H1 (cell line): ENCODE data around the gene KDR. TPM values are rescaled to one million over a fixed set of nuclear protein-coding genes. Genes with fewer than 3 reads are reported as not detected.

Experiments
- CTCF ChIA-PET: fragments of 300-600 bp; sonication (Branson Sonifier 250); formaldehyde crosslinking; loops from one replicate; lab custom pipeline; 2021; ENCODE audit not compliant: partially characterized antibody; lab: Charles Lee
- POLR2A ChIA-PET: fragments of 300-600 bp; sonication (Branson Sonifier 250); formaldehyde crosslinking; loops from one replicate; lab custom pipeline; 2021; ENCODE audit warnings: inconsistent platforms; ENCODE audit not compliant: partially characterized antibody; lab: Charles Lee
- DNase-seq, 2 experiments: peaks; one replicate each; pipeline versions ENCODE4 v3.0.0 to v3.0.0-alpha.2; 2010 to 2022; ENCODE audit warnings: low spot score in 2 of 2, low read depth in 1 of 2, mixed read lengths in 1 of 2
- FAIRE-seq: peaks from 2 replicates; lab custom pipeline; 2011; peaks lifted over from hg19 to GRCh38; lab: Jason Lieb, UNC
- H2AFZ ChIP-seq: 2 replicates; pipeline ENCODE4 v1.8.1; 2012; ENCODE audit warnings: low read length, inconsistent platforms
- H2AK5ac ChIP-seq: 2 replicates; pipeline ENCODE4 v1.6.1; 2013; ENCODE audit warnings: low read depth, low read length
- H2BK120ac ChIP-seq: replicated peaks from 2 replicates; pipeline ENCODE3; 2013; ENCODE audit warnings: low read depth, low read length, inconsistent platforms
- H2BK12ac ChIP-seq: 2 replicates; pipeline ENCODE4 v1.6.1; 2013; ENCODE audit warnings: low read depth, low read length
- H2BK15ac ChIP-seq: 2 replicates; pipeline ENCODE4 v1.6.1; 2013; ENCODE audit warnings: low read length
- H2BK20ac ChIP-seq: 2 replicates; pipeline ENCODE4 v1.6.1; 2013; ENCODE audit warnings: low read length
- H2BK5ac ChIP-seq: 2 replicates; pipeline ENCODE4 v1.6.1; 2013; ENCODE audit warnings: low read depth, low read length
- H3K14ac ChIP-seq: 2 replicates; pipeline ENCODE4 v1.6.1; 2013; ENCODE audit warnings: inconsistent platforms; ENCODE audit not compliant: insufficient read length
- H3K18ac ChIP-seq: 2 replicates; pipeline ENCODE4 v1.6.1; 2013; ENCODE audit warnings: low read length; ENCODE audit errors: extremely low read depth
- H3K23ac ChIP-seq: 2 replicates; pipeline ENCODE4 v1.6.1; 2013; ENCODE audit warnings: inconsistent platforms; ENCODE audit not compliant: insufficient read length
- H3K23me2 ChIP-seq: 2 replicates; pipeline ENCODE4 v1.6.1; 2013; ENCODE audit warnings: low read depth, low read length
- H3K27ac ChIP-seq: 2 replicates; pipeline ENCODE4 v1.6.1; 2011; ENCODE audit warnings: low read depth, low read length, inconsistent platforms
- H3K27me3 ChIP-seq, 4 experiments: replicated peaks in 1 of 4; 1 replicate in 1 of 4; 2 replicates in 3 of 4; pipeline versions ENCODE4 v1.6.1 to v1.8.1; 2011 to 2013; ENCODE audit warnings: low read length in 3 of 4, mild to moderate bottlenecking in 3 of 4, inconsistent platforms in 2 of 4, mixed read lengths in 2 of 4, moderate library complexity in 1 of 4; ENCODE audit not compliant: control insufficient read depth in 3 of 4, insufficient read depth in 3 of 4; ENCODE audit errors: extremely low read depth in 1 of 4
- H3K36me3 ChIP-seq, 4 experiments: 2 replicates each; pipeline versions ENCODE4 v1.6.1 to v1.8.1; 2011 to 2013; ENCODE audit warnings: mild to moderate bottlenecking in 4 of 4, low read length in 3 of 4, moderate library complexity in 2 of 4, control low read depth in 1 of 4, inconsistent platforms in 1 of 4; ENCODE audit not compliant: insufficient read depth in 4 of 4, control insufficient read depth in 2 of 4
- H3K4ac ChIP-seq: replicated peaks from 2 replicates; pipeline ENCODE3; 2013; ENCODE audit warnings: low read length, low read depth, mixed read lengths, inconsistent platforms; ENCODE audit not compliant: insufficient read length
- H3K4me1 ChIP-seq, 4 experiments: replicated peaks in 1 of 4; 1 replicate in 1 of 4; 2 replicates in 3 of 4; pipeline versions ENCODE4 v1.6.1 to v1.8.1; 2011 to 2013; ENCODE audit warnings: low read length in 3 of 4, inconsistent platforms in 2 of 4, mixed read lengths in 1 of 4; ENCODE audit not compliant: insufficient read depth in 4 of 4, control insufficient read depth in 3 of 4
- H3K4me2 ChIP-seq, 2 experiments: 2 replicates each; pipeline versions ENCODE4 v1.6.1 to v1.8.1; 2011 to 2013; ENCODE audit warnings: low read depth in 2 of 2, low read length in 2 of 2, control low read depth in 1 of 2, inconsistent platforms in 1 of 2, mild to moderate bottlenecking in 1 of 2; ENCODE audit not compliant: insufficient read depth in 1 of 2
- H3K4me3 ChIP-seq, 4 experiments: fragments of 200-600, 300-600 bp in 1 of 4; sonication (generic), shearing (Covaris generic), sonication (Bioruptor Twin) in 1 of 4; 2 replicates each; pipeline versions ENCODE4 v1.5.1 to v1.8.1; 2011 to 2016; ENCODE audit warnings: low read length in 4 of 4, low read depth in 3 of 4, control low read depth in 2 of 4, inconsistent platforms in 2 of 4, mild to moderate bottlenecking in 2 of 4, mixed read lengths in 1 of 4, moderate library complexity in 1 of 4; ENCODE audit not compliant: insufficient read depth in 2 of 4; ENCODE audit errors: extremely low read depth in 1 of 4
- H3K56ac ChIP-seq: replicated peaks from 2 replicates; pipeline ENCODE3; 2013; ENCODE audit warnings: low read depth, mild to moderate bottlenecking, mixed read lengths, low read length, inconsistent platforms; ENCODE audit not compliant: insufficient read length
- H3K79me1 ChIP-seq: 2 replicates; pipeline ENCODE4 v1.6.1; 2013; ENCODE audit warnings: low read depth, low read length, control low read depth
- H3K79me2 ChIP-seq, 2 experiments: 2 replicates each; pipeline versions ENCODE4 v1.6.1 to v1.8.1; 2012 to 2013; ENCODE audit warnings: low read length in 2 of 2, mild to moderate bottlenecking in 2 of 2, inconsistent platforms in 1 of 2; ENCODE audit not compliant: insufficient read depth in 2 of 2, control insufficient read depth in 1 of 2
- H3K9ac ChIP-seq, 4 experiments: replicated peaks in 1 of 4; 1 replicate in 1 of 4; 2 replicates in 3 of 4; pipeline versions ENCODE4 v1.6.1 to v1.8.1; 2011 to 2013; ENCODE audit warnings: low read depth in 3 of 4, low read length in 3 of 4, control low read depth in 2 of 4, mild to moderate bottlenecking in 2 of 4, moderate library complexity in 2 of 4, inconsistent platforms in 1 of 4; ENCODE audit errors: extremely low read depth in 1 of 4
- H3K9me3 ChIP-seq, 2 experiments: 2 replicates each; pipeline versions ENCODE4 v1.6.1 to v1.8.1; 2012 to 2013; ENCODE audit warnings: mild to moderate bottlenecking in 2 of 2, moderate library complexity in 2 of 2, control low read depth in 1 of 2, inconsistent platforms in 1 of 2, low read depth in 1 of 2, low read length in 1 of 2, mixed read lengths in 1 of 2; ENCODE audit not compliant: insufficient read depth in 2 of 2
- H4K20me1 ChIP-seq, 2 experiments: replicated peaks in 1 of 2; 2 replicates each; pipeline versions ENCODE3 to v1.8.1; 2011 to 2013; ENCODE audit warnings: inconsistent platforms in 2 of 2, low read length in 2 of 2, mild to moderate bottlenecking in 1 of 2; ENCODE audit not compliant: insufficient read depth in 2 of 2, control insufficient read depth in 1 of 2
- H4K5ac ChIP-seq: 2 replicates; pipeline ENCODE4 v1.6.1; 2013; ENCODE audit warnings: low read length, low read depth, mixed read lengths, inconsistent platforms; ENCODE audit not compliant: insufficient read length
- H4K8ac ChIP-seq: 2 replicates; pipeline ENCODE4 v1.8.0; 2013; ENCODE audit warnings: mild to moderate bottlenecking, moderate library complexity, low read length, inconsistent platforms; ENCODE audit not compliant: insufficient read depth; ENCODE audit errors: extremely low read depth
- H4K91ac ChIP-seq: replicated peaks from 2 replicates; pipeline ENCODE3; 2013; ENCODE audit warnings: low read length, mixed read lengths, inconsistent platforms; ENCODE audit not compliant: insufficient read length
- CBX8 ChIP-seq: fragments of 300-800, 300-1000 bp; sonication (generic); IDR thresholded peaks from 2 replicates; pipeline ENCODE4 v1.7.1; 2016; ENCODE audit warnings: low read depth, low read length, borderline replicate concordance
- CREB1 ChIP-seq: IDR thresholded peaks from 2 replicates; pipeline ENCODE4 v1.6.1; 2012; ENCODE audit warnings: inconsistent platforms
- E2F6 ChIP-seq: IDR thresholded peaks from 2 replicates; pipeline ENCODE4 v1.6.1; 2012; ENCODE audit warnings: inconsistent platforms
- HDAC6 ChIP-seq: IDR thresholded peaks from one replicate; pipeline ENCODE4 v1.7.1; 2012; ENCODE audit warnings: low read depth, mild to moderate bottlenecking, inconsistent platforms, low read length, moderate library complexity
- KDM1A ChIP-seq: fragments of 200-600, 300-600 bp; sonication (generic); IDR thresholded peaks from 2 replicates; pipeline ENCODE4 v1.7.1; 2016; ENCODE audit warnings: mild to moderate bottlenecking, low read length, borderline replicate concordance
- POLR2A ChIP-seq, 2 experiments: IDR thresholded peaks; 1 replicate in 1 of 2; 2 replicates in 1 of 2; pipeline ENCODE4 v1.6.1; 2011; ENCODE audit warnings: low read depth in 2 of 2, low read length in 2 of 2, mild to moderate bottlenecking in 2 of 2; ENCODE audit errors: control extremely low read depth in 1 of 2
- RFX5 ChIP-seq: IDR thresholded peaks from 2 replicates; pipeline ENCODE4 v1.6.1; 2011; ENCODE audit warnings: low read depth, low read length, improper control_type of control experiment, borderline replicate concordance
- SUZ12 ChIP-seq: fragments of 200-600 bp; sonication (generic); IDR thresholded peaks from 2 replicates; pipeline ENCODE4 v1.6.1; 2012; ENCODE audit warnings: mild to moderate bottlenecking, inconsistent platforms, low read length, moderate library complexity, mixed read lengths
- TAF1 ChIP-seq: IDR thresholded peaks from 2 replicates; pipeline ENCODE4 v1.6.1; 2011; ENCODE audit warnings: mild to moderate bottlenecking, low read depth, low read length
- TAF7 ChIP-seq: optimal IDR thresholded peaks from 2 replicates; pipeline ENCODE3; 2011; ENCODE audit warnings: low read depth, mild to moderate bottlenecking, inconsistent platforms, low read length, moderate library complexity, borderline replicate concordance
- WGBS, 2 experiments: shearing (Covaris generic) in 1 of 2; methylation state at CpG; one replicate each; pipeline versions ENCODE4 v1.1.6 to v1.1.7; 2013 to 2015; ENCODE audit warnings: low lambda C conversion rate in 2 of 2, mixed read lengths in 2 of 2, inconsistent platforms in 1 of 2, low coverage in 1 of 2, missing lambda C conversion rate in 1 of 2; ENCODE audit not compliant: insufficient replicate concordance in 2 of 2, insufficient coverage in 1 of 2, insufficient read length in 1 of 2; ENCODE audit errors: extremely low coverage in 1 of 2, missing lambda C conversion rate in 1 of 2; 5-methylcytosine and 5-hydroxymethylcytosine counted together
- polyA plus RNA-seq, 7 experiments: library from polyadenylated mRNA; depleted of rRNA in 3 of 7; stranded (reverse) in 5 of 7; unstranded in 2 of 7; fragments of >200 nt in 5 of 7; fragments of 200-250 nt in 2 of 7; gene quantifications; 1 replicate in 5 of 7; 2 replicates in 1 of 7; 4 replicates in 1 of 7; pipeline versions ENCODE4 v1.2.1 to v1.2.3, GENCODE V29; 2011 to 2013; ENCODE audit warnings: missing spikeins in 2 of 7, mixed read lengths in 2 of 7
- total RNA-seq: library from RNA; stranded (reverse); fragmentation: NEBNext Ultra II Directional; extraction: Animal tissue kit (Norgen Biotek cat#: 25700); gene quantifications from 2 replicates; pipeline ENCODE4 v1.2.1, GENCODE V29; 2021
- TF ChIP-seq, protein P1 (sequence below): IDR thresholded peaks from 2 replicates; pipeline ENCODE4 v1.6.1; 2011; ENCODE audit warnings: low read depth, mild to moderate bottlenecking, low read length; ENCODE audit not compliant: insufficient read depth

Gene KDR
- total and polyA plus RNA-seq, 2 of the 8 experiments (the other 6 are each of a cell fraction or from before 2014, with no cell fraction given), result 69.3 to 106 TPM

DNA sequence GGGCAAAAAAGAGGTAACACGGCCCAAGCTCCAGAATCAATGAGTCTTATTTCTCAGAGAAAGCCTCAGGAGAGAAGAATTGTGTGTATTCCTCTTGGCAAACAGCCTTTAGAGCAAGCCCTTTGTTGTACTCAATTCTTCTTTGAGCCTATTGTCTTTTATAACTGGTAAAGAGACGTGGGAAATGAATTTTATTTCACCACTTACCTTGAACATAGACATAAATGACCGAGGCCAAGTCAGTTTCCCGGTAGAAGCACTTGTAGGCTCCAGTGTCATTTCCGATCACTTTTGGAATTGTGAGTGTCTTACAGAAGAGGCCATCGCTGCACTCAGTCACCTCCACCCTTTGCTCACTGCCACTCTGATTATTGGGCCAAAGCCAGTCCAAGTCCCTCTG is 7.0 kb downstream of the KDR start:
- Histone ChIP-seq H3K79me1 (no peaks in the 10 kb centered on the region), H3K4me2 (no peak overlapping the region), H4K20me1 (peaks cover 3 to 8% of the 10 kb centered on the region in 2 experiments), H4K91ac (no peak overlapping the region), H3K14ac (no peak overlapping the region), H3K4ac (no peak overlapping the region), H3K9ac (no peak overlapping the region), H2BK12ac (no peak overlapping the region), H3K4me3 (no peak overlapping the region), H3K23me2 (no peaks in the 10 kb centered on the region; the same call in 1 of the 2 replicates), H3K27me3 (no peaks in the 10 kb centered on the region), H2BK120ac (no peak overlapping the region), H2AFZ (no peak overlapping the region), H3K18ac (no peak overlapping the region), H3K9me3 (no peaks in the 10 kb centered on the region), H4K5ac (no peak overlapping the region), H3K36me3 (peaks cover 13 to 57% (median 34%) of the 10 kb centered on the region in 4 experiments; a peak in 7 of 8 replicates), H2BK15ac (no peak overlapping the region), H2BK20ac (no peak overlapping the region), H3K4me1 (peaks cover 0 to 6% (median 3%) of the 10 kb centered on the region in 4 experiments; a peak in 3 of 7 replicates), H3K23ac (no peak overlapping the region), H4K8ac (no peak overlapping the region; the same call in 1 of the 2 replicates), H2BK5ac (no peak overlapping the region), H3K27ac (no peak overlapping the region), H3K79me2 (peaks cover 3 to 75% of the 10 kb centered on the region in 2 experiments), H3K56ac (no peak overlapping the region), H2AK5ac (no peak overlapping the region)
- WGBS, 2 experiments, result 88% methylated on average over 6 of the region's 6 CpGs; no CpG with 5 or more reads in 1 of the 2 experiments
- POLR2A ChIA-PET, result interaction anchor here (1.0 kb wide), 1 partner anchor 228 kb away, joined by 3 read pairs; the partner anchor contains the start of gene SRD5A3
- FAIRE-seq (no peak), DNase-seq (no peak)
- TF ChIP-seq E2F6 (no peak), SUZ12 (no peak), TAF1 (no peak), KDM1A (no peak), TAF7 (no peak), RFX5 (no peak), POLR2A (IDR thresholded peaks at IDR 0.05; ENCODE audit: control extremely low read depth in 1 of 2, low read depth in 2 of 2, low read length in 2 of 2) (no peak), CREB1 (no peak), CBX8 (no peak), HDAC6 (no peak)
- TF ChIP-seq, protein P1, sequence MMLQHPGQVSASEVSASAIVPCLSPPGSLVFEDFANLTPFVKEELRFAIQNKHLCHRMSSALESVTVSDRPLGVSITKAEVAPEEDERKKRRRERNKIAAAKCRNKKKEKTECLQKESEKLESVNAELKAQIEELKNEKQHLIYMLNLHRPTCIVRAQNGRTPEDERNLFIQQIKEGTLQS, result no peak
- CTCF ChIA-PET, result no interaction called here
